IMR-90 (cell line): ENCODE data around the gene SLC4A3. TPM values are rescaled to one million over a fixed set of nuclear protein-coding genes. Genes with fewer than 3 reads are reported as not detected.
A peak's percentile ranks its signal among the peaks of the same experiment; 100 is the strongest.

Experiments
- ATAC-seq: fragments of 200-7000 bp; cut with Tn5 transposase; 2 replicates; pipeline ENCODE4 v1.9.1; 2020; ENCODE audit warnings: low read depth, mild to moderate bottlenecking, moderate library complexity
- BruUV-seq: library from RNA; stranded (reverse); fragments of 400-500 nt; replicated peaks from 2 replicates; lab custom pipeline; 2021; lab: Mats Ljungman, UMichigan
- CTCF ChIA-PET: fragments of 300-600 bp; formaldehyde crosslinking; extraction: SDS; loops from one replicate; lab custom pipeline; 2021; ENCODE audit warnings: antibody characterized with exemption; lab: Yijun Ruan, JAX
- POLR2A ChIA-PET: fragments of 300-600 bp; sonication (Branson Sonifier 250); formaldehyde crosslinking; loops from one replicate; lab custom pipeline; 2022; ENCODE audit warnings: antibody characterized with exemption; ENCODE audit not compliant: unreplicated experiment; lab: Charles Lee
- DNase-seq: peaks from one replicate; pipeline ENCODE4 v3.0.0; 2013
- H2AFZ ChIP-seq: replicated peaks from 2 replicates; pipeline ENCODE3; 2013; ENCODE audit warnings: low read length, mild to moderate bottlenecking; ENCODE audit not compliant: poor library complexity
- H2AK5ac ChIP-seq: 2 replicates; pipeline ENCODE4 v1.6.1; 2013; ENCODE audit warnings: low read depth, low read length, inconsistent platforms
- H2AK9ac ChIP-seq: replicated peaks from 2 replicates; pipeline ENCODE3; 2013; ENCODE audit warnings: mild to moderate bottlenecking, low read depth, low read length, moderate library complexity; ENCODE audit not compliant: poor library complexity
- H2BK120ac ChIP-seq: 2 replicates; pipeline ENCODE4 v1.6.1; 2013; ENCODE audit warnings: low read depth, low read length, inconsistent platforms
- H2BK15ac ChIP-seq: 3 replicates; pipeline ENCODE4 v1.6.1; 2013; ENCODE audit warnings: low read depth, low read length, inconsistent platforms
- H2BK20ac ChIP-seq: 2 replicates; pipeline ENCODE4 v1.6.1; 2013; ENCODE audit warnings: low read depth, mild to moderate bottlenecking, inconsistent platforms, low read length, moderate library complexity
- H2BK5ac ChIP-seq: 2 replicates; pipeline ENCODE4 v1.6.1; 2013; ENCODE audit warnings: mild to moderate bottlenecking, low read depth, low read length, inconsistent platforms; ENCODE audit not compliant: poor library complexity, severe bottlenecking
- H3K14ac ChIP-seq: replicated peaks from 2 replicates; pipeline ENCODE4 v1.6.1; 2013; ENCODE audit warnings: low read depth, low read length, inconsistent platforms
- H3K18ac ChIP-seq: 2 replicates; pipeline ENCODE4 v1.6.1; 2013; ENCODE audit warnings: low read depth, low read length, control low read depth
- H3K23ac ChIP-seq: 2 replicates; pipeline ENCODE4 v1.6.1; 2013; ENCODE audit warnings: low read depth, low read length, inconsistent platforms
- H3K27ac ChIP-seq: 2 replicates; pipeline ENCODE4 v1.5.1; 2013; ENCODE audit warnings: mild to moderate bottlenecking, control low read depth, low read length; ENCODE audit not compliant: insufficient read depth
- H3K27me3 ChIP-seq: 2 replicates; pipeline ENCODE4 v1.6.1; 2013; ENCODE audit warnings: low read length; ENCODE audit not compliant: control insufficient read depth, insufficient read depth
- H3K36me3 ChIP-seq: 2 replicates; pipeline ENCODE4 v1.6.1; 2013; ENCODE audit warnings: low read length, mixed read lengths; ENCODE audit not compliant: control insufficient read depth, insufficient read depth
- H3K4ac ChIP-seq: 2 replicates; pipeline ENCODE4 v1.6.1; 2013; ENCODE audit warnings: low read depth, low read length, inconsistent platforms
- H3K4me1 ChIP-seq: 2 replicates; pipeline ENCODE4 v1.6.1; 2013; ENCODE audit warnings: low read length, mixed read lengths; ENCODE audit not compliant: control insufficient read depth, insufficient read depth
- H3K4me2 ChIP-seq: 2 replicates; pipeline ENCODE4 v1.6.1; 2013; ENCODE audit warnings: low read depth, mild to moderate bottlenecking, control low read depth, low read length, moderate library complexity
- H3K4me3 ChIP-seq: 2 replicates; pipeline ENCODE4 v1.5.1; 2013; ENCODE audit warnings: low read depth, mild to moderate bottlenecking, control low read depth, low read length, moderate library complexity; ENCODE audit not compliant: insufficient read depth
- H3K56ac ChIP-seq: 2 replicates; pipeline ENCODE4 v1.6.1; 2013; ENCODE audit warnings: low read length, inconsistent platforms; ENCODE audit not compliant: insufficient read depth; ENCODE audit errors: extremely low read depth
- H3K79me1 ChIP-seq, 2 experiments: 2 replicates each; pipeline ENCODE4 v1.6.1; 2013; ENCODE audit warnings: low read length in 2 of 2, inconsistent platforms in 1 of 2, low read depth in 1 of 2
- H3K9ac ChIP-seq: 2 replicates; pipeline ENCODE4 v1.6.1; 2013; ENCODE audit warnings: low read depth, low read length, control low read depth
- H3K9me1 ChIP-seq: 2 replicates; pipeline ENCODE4 v1.6.1; 2013; ENCODE audit warnings: low read length, inconsistent platforms; ENCODE audit not compliant: insufficient read depth
- H3K9me3 ChIP-seq: 2 replicates; pipeline ENCODE4 v1.6.1; 2013; ENCODE audit warnings: low read length; ENCODE audit not compliant: control insufficient read depth, insufficient read depth
- H4K20me1 ChIP-seq: 2 replicates; pipeline ENCODE4 v1.6.1; 2013; ENCODE audit warnings: low read length, inconsistent platforms; ENCODE audit not compliant: insufficient read depth
- H4K5ac ChIP-seq: 2 replicates; pipeline ENCODE4 v1.6.1; 2013; ENCODE audit warnings: mild to moderate bottlenecking, low read depth, low read length, control low read depth
- H4K8ac ChIP-seq, 2 experiments: 2 replicates each; pipeline ENCODE4 v1.6.1; 2013; ENCODE audit warnings: low read depth in 2 of 2, low read length in 2 of 2, control low read depth in 1 of 2, inconsistent platforms in 1 of 2
- H4K91ac ChIP-seq: 2 replicates; pipeline ENCODE4 v1.6.1; 2013; ENCODE audit warnings: low read depth, low read length, inconsistent platforms; ENCODE audit not compliant: insufficient read depth
- RAD21 ChIP-seq: IDR thresholded peaks from 2 replicates; pipeline ENCODE4 v1.6.1; 2012; ENCODE audit warnings: low read length, improper control_type of control experiment
- RCOR1 ChIP-seq: IDR thresholded peaks from 2 replicates; pipeline ENCODE4 v1.6.1; 2012; ENCODE audit warnings: mild to moderate bottlenecking, low read length, improper control_type of control experiment; ENCODE audit not compliant: insufficient replicate concordance
- WGBS, 2 experiments: methylation state at CpG; one replicate each; pipeline versions ENCODE4 v1.1.5 to v1.1.7; 2013; ENCODE audit warnings: missing lambda C conversion rate in 2 of 2; ENCODE audit not compliant: insufficient read length in 1 of 2; ENCODE audit errors: extremely low coverage in 2 of 2; 5-methylcytosine and 5-hydroxymethylcytosine counted together
- dilution Hi-C: fragments of 300-500 bp; cut with HindIII; formaldehyde crosslinking; loops from one replicate; pipeline ENCODE4 v1.14.3; 2018; ENCODE audit warnings: low sequenced_read_pairs; ENCODE audit not compliant: unreplicated experiment
- in situ Hi-C: fragments of 300-500 bp; cut with MboI; formaldehyde crosslinking; loops from 3 replicates; pipeline ENCODE4 v1.14.3; 2019; ENCODE audit warnings: low sequenced_read_pairs, inconsistent platforms, mixed read lengths
- intact Hi-C: fragments of 100-400 bp; cut with micrococcal nuclease; formaldehyde crosslinking; loops from 2 replicates; pipeline ENCODE4 v1.10.0; 2022
- polyA plus RNA-seq, 3 experiments: library from polyadenylated mRNA; depleted of rRNA; stranded (reverse); fragments of >200 nt; gene quantifications; 2 replicates each; pipeline ENCODE4 v1.2.3, GENCODE V29; 2012; ENCODE audit warnings: low replicate concordance in 1 of 3
- total RNA-seq: library from RNA; depleted of rRNA; stranded (reverse); fragments of >200 nt; gene quantifications from 2 replicates; pipeline ENCODE4 v1.2.3, GENCODE V29; 2012
- TF ChIP-seq, protein P1 (sequence below): fragments of 150-350 bp; IDR thresholded peaks from 2 replicates; pipeline ENCODE4 v1.6.1; 2017; ENCODE audit warnings: mild to moderate bottlenecking, antibody characterized with exemption, low read length, low read depth

The SLC4A3 gene
- total and polyA plus RNA-seq, 2 of the 4 experiments (the other 2 are of a cell fraction), result 0.90 to 6.1 TPM

DNA sequence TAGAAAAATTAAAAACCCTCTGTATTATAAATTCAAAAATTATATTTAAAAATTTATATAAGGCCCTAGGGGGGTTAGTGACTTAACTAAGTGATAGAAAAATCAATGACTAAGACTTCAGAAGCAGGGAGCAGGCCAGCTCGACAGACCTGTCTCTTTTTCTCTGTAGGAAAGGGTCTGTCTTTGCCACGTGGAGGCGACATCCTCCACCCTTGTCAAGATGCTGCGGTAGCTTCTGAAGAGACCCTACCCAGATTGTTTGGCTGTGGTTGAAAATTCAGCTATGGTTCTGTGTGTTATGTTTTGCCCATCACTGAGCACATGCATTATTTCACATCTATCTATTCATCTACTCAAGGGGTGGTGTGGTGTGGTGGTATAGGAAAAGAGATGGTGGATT, 8.2 kb upstream of the SLC4A3 start:
- no CpG with 5 or more reads among the region's 4 CpGs for WGBS, 2 experiments
- CTCF ChIA-PET, result interaction anchor here (0.7 kb wide), 1 partner anchor 81 kb away, joined by 4 read pairs; no protein-coding TSS in a partner anchor
- H3K14ac ChIP-seq, result no peak overlapping the region
- H4K91ac ChIP-seq, result no peak overlapping the region
- no peaks in the 10 kb centered on the region for H3K4me1 ChIP-seq
- DNase-seq (no peak), ATAC-seq (no peak)
- H4K5ac ChIP-seq, result no peak overlapping the region
- no peak overlapping the region for H2AK5ac ChIP-seq
- H3K79me1 ChIP-seq, result no peaks in the 10 kb centered on the region
- peaks cover 20% of the 10 kb centered on the region for H3K27me3 ChIP-seq
- H4K20me1 ChIP-seq, result no peaks in the 10 kb centered on the region
- H2BK120ac ChIP-seq, result no peak overlapping the region
- no peak overlapping the region for H3K56ac ChIP-seq
- H3K27ac ChIP-seq, result no peak overlapping the region
- H3K9me1 ChIP-seq, result no peaks in the 10 kb centered on the region
- H3K9ac ChIP-seq, result no peak overlapping the region
- POLR2A ChIA-PET, result no interaction called here
- H3K23ac ChIP-seq, result no peak overlapping the region
- BruUV-seq, result no TSS peak
- no peak overlapping the region for H2BK20ac ChIP-seq
- no peak overlapping the region for H3K4me3 ChIP-seq
- dilution Hi-C loops (no loop called here), intact Hi-C loops (no loop called here), in situ Hi-C loops (no loop called here)
- no peak overlapping the region for H4K8ac ChIP-seq
- no peak overlapping the region for H3K18ac ChIP-seq
- no peak overlapping the region for H2BK15ac ChIP-seq
- H3K4ac ChIP-seq, result no peak overlapping the region
- no peak overlapping the region for H3K4me2 ChIP-seq
- peaks cover 16% of the 10 kb centered on the region; the same call in 1 of the 2 replicates for H3K36me3 ChIP-seq
- H2BK5ac ChIP-seq, result no peak overlapping the region
- no peak overlapping the region for H2AK9ac ChIP-seq
- H2AFZ ChIP-seq, result no peak overlapping the region
- no peaks in the 10 kb centered on the region for H3K9me3 ChIP-seq
- no peak for TF ChIP-seq RCOR1
- TF ChIP-seq RAD21, result 0 out of 2 replicates have a peak, but pooled peaks have one; percentile 5
- TF ChIP-seq, protein P1, sequence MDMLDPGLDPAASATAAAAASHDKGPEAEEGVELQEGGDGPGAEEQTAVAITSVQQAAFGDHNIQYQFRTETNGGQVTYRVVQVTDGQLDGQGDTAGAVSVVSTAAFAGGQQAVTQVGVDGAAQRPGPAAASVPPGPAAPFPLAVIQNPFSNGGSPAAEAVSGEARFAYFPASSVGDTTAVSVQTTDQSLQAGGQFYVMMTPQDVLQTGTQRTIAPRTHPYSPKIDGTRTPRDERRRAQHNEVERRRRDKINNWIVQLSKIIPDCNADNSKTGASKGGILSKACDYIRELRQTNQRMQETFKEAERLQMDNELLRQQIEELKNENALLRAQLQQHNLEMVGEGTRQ, result no peak
